Stimulated activated CD8-positive, alpha-beta memory T cell treated with anti-CD3 and anti-CD28 coated beads, Interleukin-7, amount 100 ng/mL, for 1 hour (primary cell): Measurements from ENCODE around the gene CHSY1.
A peak's percentile ranks its signal among the peaks of the same experiment; 100 is the strongest.
"Not testable (repeated sequence)": the region's sequence is repeated elsewhere in the genome, so short reads cannot be mapped to it uniquely, and the experiment has no call there.

Source experiments
- DNase-seq, 2 donors: peaks; one replicate each; pipeline ENCODE4 v3.0.0-alpha.2; 2020; ENCODE audit warnings: low read depth in 2 of 2

Gene CHSY1, protein sequence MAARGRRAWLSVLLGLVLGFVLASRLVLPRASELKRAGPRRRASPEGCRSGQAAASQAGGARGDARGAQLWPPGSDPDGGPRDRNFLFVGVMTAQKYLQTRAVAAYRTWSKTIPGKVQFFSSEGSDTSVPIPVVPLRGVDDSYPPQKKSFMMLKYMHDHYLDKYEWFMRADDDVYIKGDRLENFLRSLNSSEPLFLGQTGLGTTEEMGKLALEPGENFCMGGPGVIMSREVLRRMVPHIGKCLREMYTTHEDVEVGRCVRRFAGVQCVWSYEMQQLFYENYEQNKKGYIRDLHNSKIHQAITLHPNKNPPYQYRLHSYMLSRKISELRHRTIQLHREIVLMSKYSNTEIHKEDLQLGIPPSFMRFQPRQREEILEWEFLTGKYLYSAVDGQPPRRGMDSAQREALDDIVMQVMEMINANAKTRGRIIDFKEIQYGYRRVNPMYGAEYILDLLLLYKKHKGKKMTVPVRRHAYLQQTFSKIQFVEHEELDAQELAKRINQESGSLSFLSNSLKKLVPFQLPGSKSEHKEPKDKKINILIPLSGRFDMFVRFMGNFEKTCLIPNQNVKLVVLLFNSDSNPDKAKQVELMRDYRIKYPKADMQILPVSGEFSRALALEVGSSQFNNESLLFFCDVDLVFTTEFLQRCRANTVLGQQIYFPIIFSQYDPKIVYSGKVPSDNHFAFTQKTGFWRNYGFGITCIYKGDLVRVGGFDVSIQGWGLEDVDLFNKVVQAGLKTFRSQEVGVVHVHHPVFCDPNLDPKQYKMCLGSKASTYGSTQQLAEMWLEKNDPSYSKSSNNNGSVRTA

DNA sequence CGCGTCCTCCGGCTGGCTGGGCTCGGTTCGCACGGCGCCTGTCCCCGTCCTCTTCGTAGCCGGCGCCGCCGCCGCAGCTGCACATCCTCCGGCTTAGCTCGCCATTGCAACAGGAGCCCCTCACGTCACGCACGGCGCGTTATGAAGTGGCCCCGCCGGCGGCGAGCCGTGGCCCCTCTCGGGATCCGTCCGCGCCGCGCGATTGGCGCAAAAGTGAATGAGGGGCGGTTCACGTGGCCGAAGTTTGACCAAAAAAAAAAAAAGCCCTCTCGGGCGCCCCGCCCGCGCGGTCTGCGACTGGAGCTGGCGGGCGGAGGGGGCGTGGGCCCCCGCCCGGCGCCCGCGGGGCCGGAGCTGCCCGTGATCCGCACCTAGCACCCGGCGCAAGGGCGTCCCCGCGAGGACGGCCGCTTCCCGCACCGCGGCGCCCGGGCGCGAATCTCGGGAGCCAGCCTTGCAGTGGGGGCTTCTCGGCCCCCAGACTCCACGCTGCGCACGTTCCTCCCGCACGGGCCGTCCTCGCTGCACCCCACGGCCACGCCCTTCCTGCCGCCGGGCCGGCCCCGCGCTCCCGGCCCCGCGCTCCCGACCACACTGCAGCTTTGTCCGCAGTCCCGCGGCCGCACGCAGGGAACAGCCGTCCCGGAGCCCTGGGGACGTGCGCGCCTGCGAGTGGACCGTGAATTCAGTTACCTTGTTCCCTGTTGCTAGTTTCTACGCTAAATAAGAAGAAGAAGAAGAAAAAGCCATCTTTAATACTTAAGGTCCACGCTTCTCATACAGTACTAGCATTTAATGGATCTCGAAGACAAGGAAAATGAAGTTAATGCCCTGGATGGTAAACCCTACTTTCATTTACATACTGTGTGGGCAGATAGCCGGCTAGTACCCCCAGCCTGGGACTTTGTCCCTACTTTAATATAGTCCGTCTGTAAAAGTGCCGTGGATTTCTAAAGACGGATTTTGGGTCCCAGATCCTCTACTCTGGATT is at the start of gene CHSY1:
Gene CHSY1 (minus strand): TSS at position 219 of the 991 bp plus-strand sequence. CDS start 592 bp downstream, outside the sequence.
- peak; percentile 67 to 74 for DNase-seq

DNA sequence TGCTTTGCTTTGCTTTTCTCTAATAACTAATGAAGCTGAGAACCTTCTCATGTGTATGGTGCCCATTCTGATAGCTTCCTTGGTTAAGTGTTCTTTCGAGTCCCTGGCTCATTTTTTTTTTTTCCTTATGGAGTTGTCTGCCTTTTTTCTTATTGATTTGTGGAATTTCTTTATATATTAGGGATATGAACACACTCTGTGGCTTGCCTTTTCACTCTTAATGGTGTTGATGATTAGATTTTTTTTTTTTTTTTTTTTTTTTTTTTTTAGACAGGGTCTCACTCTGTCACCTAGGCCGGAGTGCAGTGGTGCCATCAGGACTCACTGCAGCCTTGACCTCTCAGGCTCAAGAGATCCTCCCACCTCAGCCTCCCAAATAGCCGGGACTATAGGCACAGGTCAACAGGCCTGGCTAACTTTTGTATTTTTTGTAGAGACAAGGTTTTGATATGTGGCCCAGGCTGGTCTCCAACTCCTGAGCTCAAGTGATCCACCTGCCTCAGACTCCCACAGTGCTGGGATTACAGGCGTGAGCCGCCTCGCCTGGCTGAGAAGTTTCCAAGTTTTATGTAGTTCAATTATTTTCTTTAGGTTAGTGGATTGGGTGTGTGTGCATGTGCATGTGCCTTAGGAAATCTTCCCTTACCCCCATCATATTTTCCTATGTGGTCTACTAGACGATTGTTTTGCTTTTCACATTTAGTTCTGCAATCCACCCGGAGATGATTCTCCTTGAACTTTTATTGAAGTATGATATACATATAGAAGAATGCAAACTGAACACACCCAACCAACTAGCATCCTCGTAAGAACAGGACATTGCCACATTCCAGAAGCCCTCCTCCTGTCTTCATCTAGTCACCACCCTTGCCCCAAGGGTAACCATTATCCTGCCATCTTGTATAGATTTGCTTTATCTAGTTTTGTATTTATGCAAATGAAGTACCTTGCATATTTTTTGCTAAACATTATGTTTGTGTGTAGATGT is 44.9 kb upstream of the CHSY1 start:
- DNase-seq = no peak

DNA sequence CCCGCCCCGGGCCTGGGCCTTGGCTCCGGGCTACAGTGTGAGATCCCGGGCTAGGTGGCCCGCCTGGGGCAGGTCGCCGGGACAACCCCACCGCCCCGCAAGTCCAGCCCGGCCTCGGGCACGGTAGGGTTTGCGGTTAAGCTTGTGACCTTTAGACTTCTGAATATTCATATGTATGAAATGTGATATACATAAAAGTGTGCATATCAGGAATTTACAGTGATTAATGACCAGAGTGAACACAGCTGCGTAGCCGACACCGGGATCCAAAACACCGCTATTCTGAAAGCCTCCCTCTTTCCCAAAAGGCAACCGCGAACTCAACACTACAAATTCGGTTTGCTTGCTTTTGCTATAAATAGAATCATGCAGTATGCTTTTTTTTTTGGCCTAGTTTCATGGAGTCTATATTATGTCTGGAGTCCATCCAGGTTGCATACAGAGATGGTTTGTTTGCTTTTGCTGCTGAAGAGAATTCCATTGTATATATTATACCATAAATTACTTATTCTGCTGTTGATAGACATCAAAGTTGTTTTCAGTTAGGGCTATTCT is 43.8 kb upstream of the CHSY1 start:
- DNase-seq = no peak

DNA sequence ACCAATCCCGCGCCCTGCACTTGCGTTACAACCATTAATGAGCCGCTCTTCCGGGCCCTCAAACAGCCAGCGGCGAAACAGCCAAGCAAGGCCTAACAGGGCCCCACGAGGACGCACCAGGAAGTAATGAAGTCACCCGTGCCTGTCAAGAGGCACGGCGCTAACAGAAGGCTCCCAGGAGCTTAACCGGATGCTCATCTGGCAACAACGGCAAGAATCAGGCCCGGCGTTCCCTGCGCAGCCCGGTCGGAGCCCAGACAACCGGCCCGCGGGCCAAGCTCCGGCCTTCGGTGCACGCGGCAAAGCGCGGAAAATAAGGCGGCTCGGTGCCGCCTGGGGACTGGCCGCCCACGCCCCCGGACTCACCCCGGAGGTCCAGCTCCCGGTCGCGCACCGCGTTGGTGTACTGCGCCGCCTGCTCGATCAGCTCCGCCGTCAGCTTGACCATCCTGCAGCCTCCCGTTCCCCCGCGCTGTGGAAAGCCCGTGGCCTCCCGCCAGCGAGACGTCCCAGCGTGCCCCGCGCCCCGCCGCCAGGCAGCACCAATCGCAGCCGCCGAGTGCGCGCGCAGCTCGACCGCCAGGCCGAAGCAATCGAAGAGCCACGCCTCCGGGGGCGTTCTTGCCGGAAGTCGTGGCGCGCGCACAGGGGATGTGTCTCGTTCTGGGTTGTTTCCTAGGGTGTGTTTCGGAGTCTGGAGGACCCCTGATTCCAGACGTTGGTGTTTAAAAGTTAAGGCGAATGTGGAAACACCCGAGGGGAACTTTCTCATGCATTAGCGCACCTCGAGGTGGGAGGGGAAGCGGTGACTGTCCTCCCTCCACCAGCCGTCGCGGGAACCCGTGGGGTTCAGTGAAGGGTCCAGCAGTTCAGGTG is 43.1 kb upstream of the CHSY1 start, which contains the start of gene SNRPA1:
Gene SNRPA1 (minus strand): TSS at position 518 of the 876 bp plus-strand sequence. CDS start 70 bp downstream, at position 448.
- DNase-seq = peak; percentile 95 to 96

GRCh38 chr15:101293122-101293521 is 41.3 kb upstream of the CHSY1 start:
- DNase-seq = no peak

DNA sequence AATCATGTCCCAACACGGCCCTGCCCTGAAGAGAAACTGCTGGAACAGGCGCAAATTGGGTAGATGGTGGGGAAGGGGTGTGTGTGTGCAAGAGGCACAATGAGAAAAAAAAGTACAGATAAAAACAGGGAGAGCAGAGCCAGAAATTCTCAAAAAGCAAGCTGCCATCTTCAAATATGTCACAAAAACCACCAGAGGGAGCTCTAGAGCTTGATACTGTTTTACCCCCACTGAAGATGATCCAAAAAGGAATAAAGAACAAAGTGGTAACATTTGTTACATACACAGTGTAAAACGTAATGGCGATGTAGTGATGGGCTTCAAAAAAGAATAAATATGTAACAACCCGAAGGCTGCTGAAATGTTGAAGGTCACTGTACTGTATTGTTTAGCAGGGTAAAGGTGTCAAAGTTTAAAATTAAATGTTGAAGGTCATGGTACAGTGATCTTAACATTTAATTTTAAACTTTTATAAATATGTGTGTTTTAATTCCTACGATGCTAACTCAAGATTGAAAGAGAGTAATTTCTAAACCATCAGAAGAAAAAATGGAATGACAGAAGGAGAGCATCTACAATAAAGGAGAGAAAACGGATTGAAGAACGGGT is 37.2 kb upstream of the CHSY1 start:
- no peak for DNase-seq

DNA sequence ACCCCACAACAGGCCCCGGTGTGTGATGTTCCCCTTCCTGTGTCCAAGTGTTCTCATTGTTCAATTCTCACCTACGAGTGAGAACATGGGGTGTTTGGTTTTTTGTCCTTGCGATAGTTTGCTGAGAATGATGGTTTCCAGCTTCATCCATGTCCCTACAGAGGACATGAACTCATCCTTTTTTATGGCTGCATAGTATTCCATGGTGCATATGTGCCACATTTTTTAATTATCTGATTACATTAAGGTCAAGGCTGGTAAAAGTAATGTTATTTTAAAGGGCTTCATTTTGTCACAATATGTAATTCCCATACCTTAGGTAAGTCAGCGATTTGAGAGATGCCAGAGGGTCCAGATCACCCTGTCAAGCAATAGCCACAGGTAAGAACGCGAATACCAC is 35.5 kb upstream of the CHSY1 start:
- DNase-seq = not testable (repeated sequence)

DNA sequence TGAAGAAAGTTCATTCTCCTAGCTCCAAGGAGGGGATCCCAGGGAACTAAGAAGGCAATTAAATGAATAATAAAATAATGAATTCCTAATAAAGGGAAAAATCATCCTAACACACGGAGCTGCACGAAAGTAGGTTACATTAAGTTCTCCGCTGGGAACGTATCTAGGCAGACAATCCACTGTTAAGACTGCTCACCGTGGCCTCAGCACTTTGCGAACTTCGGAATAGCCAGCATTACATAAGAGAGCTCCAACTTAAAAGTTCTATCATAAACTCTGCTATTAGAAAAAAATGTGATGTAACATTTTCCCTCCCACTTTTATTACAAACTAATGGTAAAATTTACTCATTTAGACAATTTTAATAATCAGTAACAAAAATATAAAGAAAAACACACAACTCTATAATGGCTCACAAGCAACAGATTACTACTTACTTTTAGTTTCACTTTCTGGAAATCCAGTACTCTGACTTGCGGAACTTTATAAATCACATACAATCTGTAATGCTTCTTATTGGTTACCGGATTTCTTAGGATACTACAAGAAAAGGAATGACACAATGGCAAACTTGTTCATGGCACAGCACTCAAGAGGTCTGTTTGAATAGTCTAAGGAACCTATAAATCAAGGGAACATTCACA is 34.7 kb upstream of the CHSY1 start:
- DNase-seq = no peak

- no peak for DNase-seq
Measured at GRCh38 chr15:101283931-101284330, 32.1 kb upstream of the CHSY1 start.

- no peak for DNase-seq
Measured at GRCh38 chr15:101280007-101280406, 28.2 kb upstream of the CHSY1 start.

GRCh38 chr15:101277943-101278564 is 26.2 kb upstream of the CHSY1 start:
- no peak for DNase-seq

- DNase-seq = peak; percentile 77 to 82
Measured at GRCh38 chr15:101277038-101277822, 25.4 kb upstream of the CHSY1 start, which contains the start of gene SELENOS. TSS of gene SELENOS (minus strand) at chr15:101277485. CDS start at chr15:101277417, 68 bp downstream.

GRCh38 chr15:101276501-101277037 is 24.7 kb upstream of the CHSY1 start:
- no peak for DNase-seq

DNA sequence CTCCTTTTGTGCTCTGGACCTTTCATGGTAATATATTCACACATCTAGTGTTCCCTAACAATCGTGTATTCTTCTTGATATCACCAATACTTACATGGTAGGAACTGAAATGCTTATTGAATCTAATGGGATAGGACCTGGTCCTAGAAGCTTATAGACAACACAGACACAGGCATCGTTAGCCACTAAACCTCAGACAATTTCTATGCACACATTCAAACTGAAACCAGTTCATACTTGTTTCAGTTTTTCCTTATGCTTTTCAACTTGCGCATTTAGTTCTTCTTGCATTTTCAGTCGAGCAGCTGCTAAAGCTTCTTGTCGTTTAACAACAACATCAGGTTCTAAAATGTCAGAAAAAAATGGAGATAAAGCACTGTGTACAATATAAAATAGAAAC is 23.2 kb upstream of the CHSY1 start:
- no peak for DNase-seq

- no peak for DNase-seq
Measured at GRCh38 chr15:101273534-101273933, 21.7 kb upstream of the CHSY1 start.

DNA sequence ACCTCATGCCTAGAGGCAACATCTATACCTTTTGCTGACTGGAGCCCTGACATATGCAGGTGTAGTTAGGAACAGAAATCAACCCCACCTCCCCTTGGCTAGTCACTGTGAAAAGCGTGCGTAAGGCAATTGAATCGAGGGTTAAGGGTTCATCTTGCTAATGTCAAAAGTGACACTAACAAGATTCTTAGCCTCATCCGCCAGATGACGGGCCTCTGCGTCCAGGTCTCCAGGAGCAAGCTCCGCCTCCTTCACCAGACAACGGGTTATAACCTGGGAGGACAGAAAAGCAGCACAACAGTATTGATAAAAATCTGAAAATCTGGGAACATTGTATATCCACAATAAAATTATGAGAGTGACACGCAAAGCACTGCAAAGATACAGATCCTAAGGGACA is 20.7 kb upstream of the CHSY1 start:
- DNase-seq = no peak
